Measurements from ENCODE around the gene TTC19.

The TTC19 gene

GRCh38 chr17:16068323-16068722 lies 68.7 kb downstream of the TTC19 start:
- Histone ChIP-seq H3K36me3 (ENCODE audit: control insufficient read depth in 1 of 2, insufficient read depth in 2 of 2, low read length in 2 of 2) (peaks cover 21 to 35% of the 10 kb centered on the region in 2 experiments), H3K4ac (ENCODE audit: low read depth, low read length) (no peak overlapping the region), H3K79me1 (ENCODE audit: low read length) (no peaks in the 10 kb centered on the region), H2BK5ac (ENCODE audit: low read depth, low read length, poor library complexity) (no peak overlapping the region), H3K23ac (ENCODE audit: low read length) (no peak overlapping the region), H2AFZ (ENCODE audit: insufficient read depth, low read length, poor library complexity) (no peak overlapping the region), H3K9ac (ENCODE audit: low read length) (no peak overlapping the region), H2BK12ac (ENCODE audit: low read length) (no peak overlapping the region), H3K4me2 (ENCODE audit: low read length) (no peak overlapping the region), H3K4me1 (ENCODE audit: control insufficient read depth in 1 of 2, insufficient read depth in 2 of 2, low read length in 2 of 2) (no peaks in the 10 kb centered on the region), H3K27me3 (ENCODE audit: insufficient read depth, low read length) (no peaks in the 10 kb centered on the region), H4K8ac (ENCODE audit: low read depth, low read length) (no peak overlapping the region), H2BK120ac (ENCODE audit: insufficient read depth, low read length, poor library complexity) (no peak overlapping the region), H4K12ac (ENCODE audit: low read depth, low read length) (no peak overlapping the region), H2AK5ac (ENCODE audit: low read length) (no peak overlapping the region), H3K4me3 (ENCODE audit: low read depth, low read length) (no peak overlapping the region), H3K14ac (ENCODE audit: low read length) (no peak overlapping the region), H4K91ac (ENCODE audit: low read depth, low read length) (no peak overlapping the region), H3K18ac (ENCODE audit: low read length) (no peak overlapping the region), H3K9me3 (ENCODE audit: insufficient read depth, low read depth, low read length) (no peaks in the 10 kb centered on the region), H3K79me2 (ENCODE audit: control insufficient read depth, insufficient read depth, low read length, poor library complexity) (no peaks in the 10 kb centered on the region), H3K27ac (ENCODE audit: low read depth, low read length) (no peak overlapping the region)
- no peak for DNase-seq

- no peak overlapping the region for H3K4ac ChIP-seq (ENCODE audit: low read depth, low read length)
- H2BK5ac ChIP-seq (ENCODE audit: low read depth, low read length, poor library complexity): no peak overlapping the region
- H3K4me2 ChIP-seq (ENCODE audit: low read length): no peak overlapping the region
- no peaks in the 10 kb centered on the region for H3K79me2 ChIP-seq (ENCODE audit: control insufficient read depth, insufficient read depth, low read length, poor library complexity)
- H4K12ac ChIP-seq (ENCODE audit: low read depth, low read length): no peak overlapping the region
- no peak overlapping the region for H3K14ac ChIP-seq (ENCODE audit: low read length)
- no peak overlapping the region for H4K91ac ChIP-seq (ENCODE audit: low read depth, low read length)
- H3K4me3 ChIP-seq (ENCODE audit: low read depth, low read length): no peak overlapping the region
- H3K23ac ChIP-seq (ENCODE audit: low read length): no peak overlapping the region
- H2BK12ac ChIP-seq (ENCODE audit: low read length): no peak overlapping the region
- H2BK120ac ChIP-seq (ENCODE audit: insufficient read depth, low read length, poor library complexity): no peak overlapping the region
- H3K9ac ChIP-seq (ENCODE audit: low read length): no peak overlapping the region
- WGBS (ENCODE audit: extremely low coverage, insufficient coverage, insufficient read length): no CpG with 5 or more reads among the region's 1 CpG
- no peak overlapping the region for H3K27ac ChIP-seq (ENCODE audit: low read depth, low read length)
- H3K36me3 ChIP-seq (ENCODE audit: control insufficient read depth in 1 of 2, insufficient read depth in 2 of 2, low read length in 2 of 2): peaks cover 16 to 26% of the 10 kb centered on the region in 2 experiments
- H3K79me1 ChIP-seq (ENCODE audit: low read length): no peaks in the 10 kb centered on the region
- no peaks in the 10 kb centered on the region for H3K9me3 ChIP-seq (ENCODE audit: insufficient read depth, low read depth, low read length)
- no peak overlapping the region for H3K18ac ChIP-seq (ENCODE audit: low read length)
- no peaks in the 10 kb centered on the region for H3K4me1 ChIP-seq (ENCODE audit: control insufficient read depth in 1 of 2, insufficient read depth in 2 of 2, low read length in 2 of 2)
- no peaks in the 10 kb centered on the region for H3K27me3 ChIP-seq (ENCODE audit: insufficient read depth, low read length)
- H4K8ac ChIP-seq (ENCODE audit: low read depth, low read length): no peak overlapping the region
- DNase-seq: no peak
- H2AK5ac ChIP-seq (ENCODE audit: low read length): no peak overlapping the region
- H2AFZ ChIP-seq (ENCODE audit: insufficient read depth, low read length, poor library complexity): no peak overlapping the region
Measured at GRCh38 chr17:16072031-16072430, 72.4 kb downstream of the TTC19 start.

- no peak overlapping the region for H2AFZ ChIP-seq (ENCODE audit: insufficient read depth, low read length, poor library complexity)
- no peak overlapping the region for H2BK12ac ChIP-seq (ENCODE audit: low read length)
- no peak overlapping the region for H4K12ac ChIP-seq (ENCODE audit: low read depth, low read length)
- no peak overlapping the region for H3K18ac ChIP-seq (ENCODE audit: low read length)
- no peaks in the 10 kb centered on the region for H3K79me2 ChIP-seq (ENCODE audit: control insufficient read depth, insufficient read depth, low read length, poor library complexity)
- no peak overlapping the region for H2BK5ac ChIP-seq (ENCODE audit: low read depth, low read length, poor library complexity)
- no peaks in the 10 kb centered on the region for H3K4me1 ChIP-seq (ENCODE audit: control insufficient read depth in 1 of 2, insufficient read depth in 2 of 2, low read length in 2 of 2)
- no peak overlapping the region for H3K4ac ChIP-seq (ENCODE audit: low read depth, low read length)
- 100% methylated on average over 3 of the region's 4 CpGs for WGBS (ENCODE audit: extremely low coverage, insufficient coverage, insufficient read length)
- H3K79me1 ChIP-seq (ENCODE audit: low read length): no peaks in the 10 kb centered on the region
- no peak overlapping the region for H2BK120ac ChIP-seq (ENCODE audit: insufficient read depth, low read length, poor library complexity)
- no peak for DNase-seq
- H3K23ac ChIP-seq (ENCODE audit: low read length): no peak overlapping the region
- no peak overlapping the region for H3K4me3 ChIP-seq (ENCODE audit: low read depth, low read length)
- no peak overlapping the region for H2AK5ac ChIP-seq (ENCODE audit: low read length)
- H3K27me3 ChIP-seq (ENCODE audit: insufficient read depth, low read length): no peaks in the 10 kb centered on the region
- no peak overlapping the region for H4K91ac ChIP-seq (ENCODE audit: low read depth, low read length)
- peaks cover 13 to 25% of the 10 kb centered on the region in 2 experiments for H3K36me3 ChIP-seq (ENCODE audit: control insufficient read depth in 1 of 2, insufficient read depth in 2 of 2, low read length in 2 of 2)
- no peak overlapping the region for H3K4me2 ChIP-seq (ENCODE audit: low read length)
- H3K9me3 ChIP-seq (ENCODE audit: insufficient read depth, low read depth, low read length): no peaks in the 10 kb centered on the region
- no peak overlapping the region for H3K14ac ChIP-seq (ENCODE audit: low read length)
- no peak overlapping the region for H3K27ac ChIP-seq (ENCODE audit: low read depth, low read length)
- no peak overlapping the region for H4K8ac ChIP-seq (ENCODE audit: low read depth, low read length)
- no peak overlapping the region for H3K9ac ChIP-seq (ENCODE audit: low read length)
Measured at GRCh38 chr17:16073845-16074244, 74.2 kb downstream of the TTC19 start.

- H3K27me3 ChIP-seq (ENCODE audit: insufficient read depth, low read length): no peaks in the 10 kb centered on the region
- no peak overlapping the region for H2BK120ac ChIP-seq (ENCODE audit: insufficient read depth, low read length, poor library complexity)
- no peaks in the 10 kb centered on the region for H3K79me2 ChIP-seq (ENCODE audit: control insufficient read depth, insufficient read depth, low read length, poor library complexity)
- peaks cover 11 to 23% of the 10 kb centered on the region in 2 experiments for H3K36me3 ChIP-seq (ENCODE audit: control insufficient read depth in 1 of 2, insufficient read depth in 2 of 2, low read length in 2 of 2)
- H2BK12ac ChIP-seq (ENCODE audit: low read length): no peak overlapping the region
- WGBS (ENCODE audit: extremely low coverage, insufficient coverage, insufficient read length): no CpG with 5 or more reads among the region's 3 CpGs
- no peak overlapping the region for H2AK5ac ChIP-seq (ENCODE audit: low read length)
- no peaks in the 10 kb centered on the region for H3K79me1 ChIP-seq (ENCODE audit: low read length)
- no peak overlapping the region for H3K4ac ChIP-seq (ENCODE audit: low read depth, low read length)
- H4K12ac ChIP-seq (ENCODE audit: low read depth, low read length): no peak overlapping the region
- H4K8ac ChIP-seq (ENCODE audit: low read depth, low read length): no peak overlapping the region
- no peak overlapping the region for H2BK5ac ChIP-seq (ENCODE audit: low read depth, low read length, poor library complexity)
- no peak overlapping the region for H4K91ac ChIP-seq (ENCODE audit: low read depth, low read length)
- no peak overlapping the region for H3K27ac ChIP-seq (ENCODE audit: low read depth, low read length)
- no peak overlapping the region for H3K4me3 ChIP-seq (ENCODE audit: low read depth, low read length)
- H3K18ac ChIP-seq (ENCODE audit: low read length): no peak overlapping the region
- H3K14ac ChIP-seq (ENCODE audit: low read length): no peak overlapping the region
- no peak overlapping the region for H2AFZ ChIP-seq (ENCODE audit: insufficient read depth, low read length, poor library complexity)
- no peaks in the 10 kb centered on the region for H3K9me3 ChIP-seq (ENCODE audit: insufficient read depth, low read depth, low read length)
- H3K4me1 ChIP-seq (ENCODE audit: control insufficient read depth in 1 of 2, insufficient read depth in 2 of 2, low read length in 2 of 2): no peaks in the 10 kb centered on the region
- H3K4me2 ChIP-seq (ENCODE audit: low read length): no peak overlapping the region
- no peak overlapping the region for H3K9ac ChIP-seq (ENCODE audit: low read length)
- no peak for DNase-seq
- H3K23ac ChIP-seq (ENCODE audit: low read length): no peak overlapping the region
Measured at GRCh38 chr17:16074423-16074822, 74.8 kb downstream of the TTC19 start.

Data from trophoblast cell (in vitro differentiated cells and primary cell).